ENCODE data around the gene HILPDA.

HILPDA gene

GRCh38 chr7:128435327-128435686 lies 20.4 kb upstream of the HILPDA start:
- H3K4me3 ChIP-seq (ENCODE audit: low read length, poor library complexity, severe bottlenecking): no peak overlapping the region
- H2AFZ ChIP-seq (ENCODE audit: low read length): no peak overlapping the region
- H3K9me2 ChIP-seq (replicated peaks; ENCODE audit: low read depth, low read length): no peaks in the 10 kb centered on the region
- no peaks in the 10 kb centered on the region for H3K9me3 ChIP-seq (ENCODE audit: insufficient read depth, low read depth, low read length)
- no peaks in the 10 kb centered on the region for H3K27me3 ChIP-seq (ENCODE audit: insufficient read depth, low read length, poor library complexity, severe bottlenecking)
- H3K9ac ChIP-seq (ENCODE audit: low read depth, low read length, poor library complexity, severe bottlenecking): no peak overlapping the region
- no peaks in the 10 kb centered on the region for H3K4me1 ChIP-seq (ENCODE audit: insufficient read depth, low read length, poor library complexity, severe bottlenecking)
- no peaks in the 10 kb centered on the region for H3K79me2 ChIP-seq (ENCODE audit: insufficient read depth, low read length)
- H3F3A ChIP-seq (ENCODE audit: low read depth): no peaks in the 10 kb centered on the region
- no peak overlapping the region for H3K4me2 ChIP-seq (ENCODE audit: low read depth, low read length, poor library complexity, severe bottlenecking)
- TF ChIP-seq CTCF (conservative IDR thresholded peaks at IDR 0.05; ENCODE audit: low read length): no peak
- TF ChIP-seq EZH2phosphoT487 (IDR thresholded peaks at IDR 0.05; ENCODE audit: borderline replicate concordance): no peak
- no peaks in the 10 kb centered on the region for H3K36me3 ChIP-seq (ENCODE audit: insufficient read depth, low read length)
- H4K20me1 ChIP-seq (ENCODE audit: insufficient read depth, low read length, poor library complexity, severe bottlenecking): no peaks in the 10 kb centered on the region

GRCh38 chr7:128437426-128438332 lies 18.0 kb upstream of the HILPDA start:
- TF ChIP-seq EZH2phosphoT487 (IDR thresholded peaks at IDR 0.05; ENCODE audit: borderline replicate concordance) (no peak), CTCF (conservative IDR thresholded peaks at IDR 0.05; ENCODE audit: low read length) (no peak)
- H3K9me2 ChIP-seq (replicated peaks; ENCODE audit: low read depth, low read length): no peaks in the 10 kb centered on the region
- no peak overlapping the region for H3K4me2 ChIP-seq (ENCODE audit: low read depth, low read length, poor library complexity, severe bottlenecking)
- H3K36me3 ChIP-seq (ENCODE audit: insufficient read depth, low read length): no peaks in the 10 kb centered on the region
- no peak overlapping the region for H3K4me3 ChIP-seq (ENCODE audit: low read length, poor library complexity, severe bottlenecking)
- H4K20me1 ChIP-seq (ENCODE audit: insufficient read depth, low read length, poor library complexity, severe bottlenecking): no peaks in the 10 kb centered on the region
- no peaks in the 10 kb centered on the region for H3K27me3 ChIP-seq (ENCODE audit: insufficient read depth, low read length, poor library complexity, severe bottlenecking)
- H3K9ac ChIP-seq (ENCODE audit: low read depth, low read length, poor library complexity, severe bottlenecking): no peak overlapping the region
- H3K4me1 ChIP-seq (ENCODE audit: insufficient read depth, low read length, poor library complexity, severe bottlenecking): no peaks in the 10 kb centered on the region
- no peak overlapping the region for H2AFZ ChIP-seq (ENCODE audit: low read length)
- no peaks in the 10 kb centered on the region for H3F3A ChIP-seq (ENCODE audit: low read depth)
- no peaks in the 10 kb centered on the region for H3K9me3 ChIP-seq (ENCODE audit: insufficient read depth, low read depth, low read length)
- no peaks in the 10 kb centered on the region for H3K79me2 ChIP-seq (ENCODE audit: insufficient read depth, low read length)

- no peaks in the 10 kb centered on the region for H3K9me3 ChIP-seq (ENCODE audit: insufficient read depth, low read depth, low read length)
- no peaks in the 10 kb centered on the region for H3K36me3 ChIP-seq (ENCODE audit: insufficient read depth, low read length)
- H3K79me2 ChIP-seq (ENCODE audit: insufficient read depth, low read length): no peaks in the 10 kb centered on the region
- no peak overlapping the region for H2AFZ ChIP-seq (ENCODE audit: low read length)
- no peaks in the 10 kb centered on the region for H3K9me2 ChIP-seq (replicated peaks; ENCODE audit: low read depth, low read length)
- H3K4me1 ChIP-seq (ENCODE audit: insufficient read depth, low read length, poor library complexity, severe bottlenecking): no peaks in the 10 kb centered on the region
- H3K27me3 ChIP-seq (ENCODE audit: insufficient read depth, low read length, poor library complexity, severe bottlenecking): no peaks in the 10 kb centered on the region
- no peak overlapping the region for H3K4me2 ChIP-seq (ENCODE audit: low read depth, low read length, poor library complexity, severe bottlenecking)
- H4K20me1 ChIP-seq (ENCODE audit: insufficient read depth, low read length, poor library complexity, severe bottlenecking): no peaks in the 10 kb centered on the region
- TF ChIP-seq CTCF (conservative IDR thresholded peaks at IDR 0.05; ENCODE audit: low read length): no peak
- no peak for TF ChIP-seq EZH2phosphoT487 (IDR thresholded peaks at IDR 0.05; ENCODE audit: borderline replicate concordance)
- H3K4me3 ChIP-seq (ENCODE audit: low read length, poor library complexity, severe bottlenecking): no peak overlapping the region
- H3F3A ChIP-seq (ENCODE audit: low read depth): no peaks in the 10 kb centered on the region
- no peak overlapping the region for H3K9ac ChIP-seq (ENCODE audit: low read depth, low read length, poor library complexity, severe bottlenecking)
Measured at GRCh38 chr7:128442356-128442755, 13.3 kb upstream of the HILPDA start.

Data from Loucy (cell line).